Astrocyte (in vitro differentiated cells and primary cell): Measurements from ENCODE around the gene C8B.

Experiments
- CTCF ChIP-seq: IDR thresholded peaks from 2 replicates; pipeline ENCODE4 v1.5.1; 2011; ENCODE audit warnings: low read depth, mild to moderate bottlenecking, inconsistent platforms, low read length, moderate library complexity; ENCODE audit not compliant: insufficient read depth
- EZH2 ChIP-seq: IDR thresholded peaks from 2 replicates; pipeline ENCODE4 v1.6.1; 2012; ENCODE audit warnings: mild to moderate bottlenecking, low read length, inconsistent platforms; ENCODE audit not compliant: insufficient read depth

- TF ChIP-seq CTCF (no peak), EZH2 (no peak)
Observed at GRCh38 chr1:56903778-56904177, 62.0 kb downstream of the C8B start.
